NCI-H187 (cell line): ENCODE data around the gene SPO11.

Experiments
- DNase-seq, 2 experiments: peaks; one replicate each; lab custom pipeline; 2025; lab: John Stamatoyannopoulos, UW

SPO11 gene

DNA sequence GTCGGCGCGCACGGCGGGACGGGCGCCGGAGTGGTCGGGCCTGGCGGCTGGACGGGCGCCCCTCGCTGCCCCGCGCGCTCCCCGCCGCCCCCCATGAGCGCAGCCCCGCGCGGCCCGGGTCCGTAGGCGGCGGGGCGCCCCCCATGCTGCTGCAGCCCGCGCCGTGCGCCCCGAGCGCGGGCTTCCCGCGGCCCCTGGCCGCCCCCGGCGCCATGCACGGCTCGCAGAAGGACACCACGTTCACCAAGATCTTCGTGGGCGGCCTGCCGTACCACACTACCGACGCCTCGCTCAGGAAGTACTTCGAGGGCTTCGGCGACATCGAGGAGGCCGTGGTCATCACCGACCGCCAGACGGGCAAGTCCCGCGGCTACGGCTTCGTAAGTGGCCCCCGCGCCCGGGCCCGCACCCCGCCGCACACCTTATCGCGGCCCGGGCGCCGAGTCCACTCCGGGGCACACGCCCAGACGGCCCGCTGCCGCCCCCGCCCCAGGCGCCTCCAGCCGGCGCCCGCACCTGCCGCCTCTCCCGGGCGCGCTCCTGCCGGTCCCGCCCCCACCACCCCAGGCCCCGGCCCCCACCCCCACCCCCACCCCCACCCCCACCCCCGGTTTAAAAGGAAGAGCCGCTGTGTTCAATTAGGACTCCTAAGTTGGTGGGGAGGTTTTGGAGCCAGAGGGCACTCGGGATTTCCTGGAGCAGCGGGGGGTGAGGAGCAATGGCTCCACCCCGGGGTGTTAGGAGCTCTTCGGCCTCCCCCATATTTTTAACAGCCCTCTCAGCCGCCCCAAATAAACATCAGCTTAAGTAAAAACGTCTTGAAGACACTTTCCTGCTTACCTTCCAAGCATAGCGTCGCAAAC lies 62.1 kb downstream of the SPO11 start:
- DNase-seq: no peak

DNA sequence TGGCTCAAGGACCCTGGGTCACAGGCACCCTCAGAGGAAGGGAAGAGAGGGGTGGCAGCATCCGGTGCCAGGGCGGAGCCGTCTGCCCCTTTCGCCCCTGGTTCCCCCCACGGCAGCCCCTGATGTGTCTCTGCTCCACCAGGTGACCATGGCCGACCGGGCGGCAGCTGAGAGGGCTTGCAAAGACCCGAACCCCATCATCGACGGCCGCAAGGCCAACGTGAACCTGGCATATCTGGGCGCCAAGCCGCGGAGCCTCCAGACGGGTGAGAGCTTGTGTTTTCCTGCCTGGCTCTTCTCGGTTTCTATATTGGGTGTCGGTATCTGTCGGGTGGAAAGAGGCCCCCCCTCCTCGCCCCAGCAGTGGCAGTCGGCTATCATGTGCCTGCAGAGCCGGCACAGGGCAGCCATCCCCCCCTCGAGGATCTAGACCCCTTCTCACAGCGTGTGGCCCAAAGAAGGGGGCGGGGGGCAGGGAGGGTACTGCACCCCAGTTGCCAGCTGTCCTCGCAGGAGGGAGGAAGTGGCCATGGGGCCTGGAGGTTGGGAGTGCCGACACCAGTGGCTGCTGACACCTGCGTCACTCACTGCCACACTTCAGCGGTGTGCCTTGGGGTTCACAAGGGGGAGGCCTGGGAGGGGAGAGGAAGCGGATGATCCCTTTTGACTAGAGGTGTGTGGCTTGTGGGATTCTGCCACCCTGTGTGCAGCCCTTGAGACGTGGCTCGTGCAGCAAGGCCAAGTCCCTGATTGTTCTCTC lies 63.1 kb downstream of the SPO11 start:
- DNase-seq: no peak
